ENCODE results near the gene RADX.

DNA sequence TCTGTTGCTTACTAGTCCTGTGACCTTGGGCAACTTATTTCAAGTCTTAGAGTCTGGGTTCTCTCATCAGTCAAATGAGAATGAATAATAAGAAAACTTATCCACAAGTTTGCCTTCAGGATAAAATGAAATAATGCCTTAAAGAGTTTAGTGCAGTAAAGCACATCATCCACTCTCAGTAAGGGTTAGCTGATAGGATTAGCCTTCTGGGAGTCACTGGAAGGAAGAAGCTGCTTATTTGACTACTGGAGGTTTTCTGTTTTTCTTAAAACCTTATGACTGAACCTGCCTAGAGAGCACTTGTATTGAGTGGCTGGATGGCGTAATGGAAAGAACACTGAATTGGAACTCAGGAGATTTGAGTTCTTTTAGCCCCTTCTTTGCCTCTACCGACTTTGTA is 116.6 kb downstream of the RADX start:
- TF ChIP-seq, protein P1, sequence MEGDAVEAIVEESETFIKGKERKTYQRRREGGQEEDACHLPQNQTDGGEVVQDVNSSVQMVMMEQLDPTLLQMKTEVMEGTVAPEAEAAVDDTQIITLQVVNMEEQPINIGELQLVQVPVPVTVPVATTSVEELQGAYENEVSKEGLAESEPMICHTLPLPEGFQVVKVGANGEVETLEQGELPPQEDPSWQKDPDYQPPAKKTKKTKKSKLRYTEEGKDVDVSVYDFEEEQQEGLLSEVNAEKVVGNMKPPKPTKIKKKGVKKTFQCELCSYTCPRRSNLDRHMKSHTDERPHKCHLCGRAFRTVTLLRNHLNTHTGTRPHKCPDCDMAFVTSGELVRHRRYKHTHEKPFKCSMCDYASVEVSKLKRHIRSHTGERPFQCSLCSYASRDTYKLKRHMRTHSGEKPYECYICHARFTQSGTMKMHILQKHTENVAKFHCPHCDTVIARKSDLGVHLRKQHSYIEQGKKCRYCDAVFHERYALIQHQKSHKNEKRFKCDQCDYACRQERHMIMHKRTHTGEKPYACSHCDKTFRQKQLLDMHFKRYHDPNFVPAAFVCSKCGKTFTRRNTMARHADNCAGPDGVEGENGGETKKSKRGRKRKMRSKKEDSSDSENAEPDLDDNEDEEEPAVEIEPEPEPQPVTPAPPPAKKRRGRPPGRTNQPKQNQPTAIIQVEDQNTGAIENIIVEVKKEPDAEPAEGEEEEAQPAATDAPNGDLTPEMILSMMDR (conservative IDR thresholded peaks at IDR 0.05; ENCODE audit: low read depth, low read length), result no peak
- TF ChIP-seq EZH2 (IDR thresholded peaks at IDR 0.05; ENCODE audit: low read length, unreplicated experiment), result no peak
